Left forelimb (tissue), 1 donor: ENCODE measurements around the gene METTL13.

Experiments used
- DNase-seq: peaks from one replicate; pipeline ENCODE4 v3.0.0-alpha.2; 2018; ENCODE audit warnings: low spot score

Gene METTL13

GRCh38 chr1:171803461-171804022 lies 22.1 kb downstream of the METTL13 start:
- no peak for DNase-seq

- DNase-seq, result no peak
These were observed 24.1 kb downstream of the METTL13 start for GRCh38 chr1:171805395-171806115.

GRCh38 chr1:171807556-171807955 lies 26.1 kb downstream of the METTL13 start:
- no peak for DNase-seq

GRCh38 chr1:171809834-171810233 lies 28.4 kb downstream of the METTL13 start:
- DNase-seq, result no peak

GRCh38 chr1:171811672-171812071 lies 30.2 kb downstream of the METTL13 start:
- DNase-seq, result no peak

- DNase-seq, result no peak
These were observed 33.2 kb downstream of the METTL13 start for GRCh38 chr1:171814692-171815091.

GRCh38 chr1:171816300-171816901 lies 34.9 kb downstream of the METTL13 start:
- no peak for DNase-seq

GRCh38 chr1:171817511-171818265 lies 36.2 kb downstream of the METTL13 start:
- no peak for DNase-seq

GRCh38 chr1:171819946-171820345 lies 38.5 kb downstream of the METTL13 start:
- no peak for DNase-seq

- no peak for DNase-seq
These were observed 45.5 kb downstream of the METTL13 start for GRCh38 chr1:171826973-171827372.

- DNase-seq, result no peak
These were observed 47.3 kb downstream of the METTL13 start for GRCh38 chr1:171828794-171829193.

GRCh38 chr1:171833091-171833825 lies 51.8 kb downstream of the METTL13 start:
- DNase-seq, result no peak

- DNase-seq, result no peak
These were observed 53.4 kb downstream of the METTL13 start for GRCh38 chr1:171834821-171835220.

GRCh38 chr1:171835891-171836290 lies 54.4 kb downstream of the METTL13 start:
- no peak for DNase-seq

- peak; percentile 92 for DNase-seq
These were observed 59.8 kb downstream of the METTL13 start, which contains the start of gene DNM3 for GRCh38 chr1:171841050-171841910. DNM3 (plus strand) TSS chr1:171841498; CDS start chr1:171841657, 159 bp downstream.

- DNase-seq, result no peak
These were observed 60.7 kb downstream of the METTL13 start for GRCh38 chr1:171841931-171842761.

GRCh38 chr1:171844381-171844780 lies 62.9 kb downstream of the METTL13 start:
- no peak for DNase-seq

GRCh38 chr1:171845998-171846397 lies 64.5 kb downstream of the METTL13 start:
- DNase-seq, result no peak
